ENCODE measurements around the gene CNTN4. TPM values are rescaled to one million over a fixed set of nuclear protein-coding genes. Genes with fewer than 3 reads are reported as not detected.

The CNTN4 gene
- total RNA-seq, 1 experiment from 2014 or later = 2.9 TPM

GRCh38 chr3:2510591-2511145 lies 412.0 kb downstream of the CNTN4 start:
- CTCF ChIA-PET = no interaction called here
- Mint-ChIP-seq H3K4me1 (ENCODE audit: low read depth, unreplicated experiment) (no peaks in the 10 kb centered on the region), H3K4me3 (ENCODE audit: low read depth, unreplicated experiment) (no peak overlapping the region), H3K9me3 (ENCODE audit: low read depth, unreplicated experiment) (peaks cover 8% of the 10 kb centered on the region), H3K36me3 (ENCODE audit: insufficient read depth, unreplicated experiment) (no peaks in the 10 kb centered on the region), H3K27ac (ENCODE audit: unreplicated experiment) (no peak overlapping the region), H3K27me3 (ENCODE audit: unreplicated experiment) (no peaks in the 10 kb centered on the region)
- no peak for TF ChIP-seq CTCF (IDR thresholded peaks at IDR 0.05; ENCODE audit: unreplicated experiment)
- intact Hi-C loops (cut with micrococcal nuclease; ENCODE audit: unreplicated experiment) = no loop called here
- no TSS peak for BruUV-seq (replicated peaks)
- no peak for DNase-seq

GRCh38 chr3:2511356-2511755 lies 412.7 kb downstream of the CNTN4 start:
- H3K9me3 Mint-ChIP-seq (ENCODE audit: low read depth, unreplicated experiment) = peaks cover 7% of the 10 kb centered on the region
- no peaks in the 10 kb centered on the region for H3K36me3 Mint-ChIP-seq (ENCODE audit: insufficient read depth, unreplicated experiment)
- BruUV-seq (replicated peaks) = no TSS peak
- CTCF ChIA-PET = no interaction called here
- H3K27me3 Mint-ChIP-seq (ENCODE audit: unreplicated experiment) = no peaks in the 10 kb centered on the region
- DNase-seq = no peak
- H3K27ac Mint-ChIP-seq (ENCODE audit: unreplicated experiment) = no peak overlapping the region
- no peak for TF ChIP-seq CTCF (IDR thresholded peaks at IDR 0.05; ENCODE audit: unreplicated experiment)
- intact Hi-C loops (cut with micrococcal nuclease; ENCODE audit: unreplicated experiment) = no loop called here
- no peaks in the 10 kb centered on the region for H3K4me1 Mint-ChIP-seq (ENCODE audit: low read depth, unreplicated experiment)
- no peak overlapping the region for H3K4me3 Mint-ChIP-seq (ENCODE audit: low read depth, unreplicated experiment)

- H3K4me3 Mint-ChIP-seq (ENCODE audit: low read depth, unreplicated experiment) = no peak overlapping the region
- H3K4me1 Mint-ChIP-seq (ENCODE audit: low read depth, unreplicated experiment) = no peaks in the 10 kb centered on the region
- intact Hi-C loops (cut with micrococcal nuclease; ENCODE audit: unreplicated experiment) = no loop called here
- no peak for TF ChIP-seq CTCF (IDR thresholded peaks at IDR 0.05; ENCODE audit: unreplicated experiment)
- no peak for DNase-seq
- H3K36me3 Mint-ChIP-seq (ENCODE audit: insufficient read depth, unreplicated experiment) = no peaks in the 10 kb centered on the region
- CTCF ChIA-PET = no interaction called here
- BruUV-seq (replicated peaks) = no TSS peak
- H3K9me3 Mint-ChIP-seq (ENCODE audit: low read depth, unreplicated experiment) = peaks cover 9% of the 10 kb centered on the region
- no peaks in the 10 kb centered on the region for H3K27me3 Mint-ChIP-seq (ENCODE audit: unreplicated experiment)
- H3K27ac Mint-ChIP-seq (ENCODE audit: unreplicated experiment) = no peak overlapping the region
Observed at GRCh38 chr3:2512881-2513280, 414.2 kb downstream of the CNTN4 start.

- Mint-ChIP-seq H3K27me3 (ENCODE audit: unreplicated experiment) (no peaks in the 10 kb centered on the region), H3K36me3 (ENCODE audit: insufficient read depth, unreplicated experiment) (no peaks in the 10 kb centered on the region), H3K27ac (ENCODE audit: unreplicated experiment) (no peak overlapping the region), H3K4me1 (ENCODE audit: low read depth, unreplicated experiment) (no peaks in the 10 kb centered on the region), H3K4me3 (ENCODE audit: low read depth, unreplicated experiment) (no peak overlapping the region), H3K9me3 (ENCODE audit: low read depth, unreplicated experiment) (peaks cover 9% of the 10 kb centered on the region)
- no peak for DNase-seq
- CTCF ChIA-PET = no interaction called here
- TF ChIP-seq CTCF (IDR thresholded peaks at IDR 0.05; ENCODE audit: unreplicated experiment) = no peak
- BruUV-seq (replicated peaks) = no TSS peak
- intact Hi-C loops (cut with micrococcal nuclease; ENCODE audit: unreplicated experiment) = no loop called here
Observed at GRCh38 chr3:2513986-2514385, 415.3 kb downstream of the CNTN4 start.
